Esophagus muscularis mucosa (tissue), 4 donors: ENCODE data around the gene ARHGAP4.
A peak's percentile ranks its signal among the peaks of the same experiment; 100 is the strongest.

Experiments used
- CTCF ChIP-seq, 3 experiments: fragments of 200-600 bp in 2 of 3; fragments of 450-650 bp in 1 of 3; sonication (generic) in 2 of 3; IDR thresholded peaks; one replicate each; pipeline ENCODE4 v1.5.1; 2017 to 2019; ENCODE audit warnings: antibody characterized with exemption in 3 of 3, mild to moderate bottlenecking in 2 of 3, moderate library complexity in 1 of 3
- EP300 ChIP-seq: sonication (generic); formaldehyde crosslinking; IDR thresholded peaks from one replicate; pipeline ENCODE4 v1.6.1; 2017; ENCODE audit warnings: antibody characterized with exemption
- POLR2A ChIP-seq: fragments of 450-650 bp; IDR thresholded peaks from one replicate; pipeline ENCODE4 v1.6.1; 2017; ENCODE audit warnings: antibody characterized with exemption, moderate library complexity, mild to moderate bottlenecking, low read depth
- POLR2AphosphoS5 ChIP-seq, 2 donors: sonication (generic); formaldehyde crosslinking; IDR thresholded peaks; one replicate each; pipeline ENCODE4 v1.6.1; 2017; ENCODE audit warnings: antibody characterized with exemption in 2 of 2

- TF ChIP-seq CTCF (IDR thresholded peaks at IDR 0.05): no peak
- TF ChIP-seq EP300: no peak
- no peak for TF ChIP-seq POLR2A
- peak in 1 of 2 donors; percentile 5 for TF ChIP-seq POLR2AphosphoS5 (IDR thresholded peaks at IDR 0.05)
Observed at GRCh38 chrX:153948002-153948466, 22.0 kb upstream of the ARHGAP4 start.
